GM18858 (cell line): ENCODE data around the gene MYBL2.
"Not testable (repeated sequence)": the region's sequence is repeated elsewhere in the genome, so short reads cannot be mapped to it uniquely, and the experiment has no call there.

Source experiments
- ATAC-seq: cut with Tn5 transposase; IDR thresholded peaks from one replicate; pipeline ENCODE4 v1.9.1; 2021; ENCODE audit not compliant: unreplicated experiment

MYBL2 gene

GRCh38 chr20:43666376-43667328, at the start of gene MYBL2:
Gene MYBL2, plus strand, starts transcription at chr20:43667114. Its CDS starts 170 bp downstream, at chr20:43667284.
- peak; percentile 60 for ATAC-seq

- no peak for ATAC-seq
These were observed 35.3 kb upstream of the MYBL2 start for GRCh38 chr20:43631598-43631997.

GRCh38 chr20:43636429-43636828, 30.5 kb upstream of the MYBL2 start:
- no peak for ATAC-seq

GRCh38 chr20:43642548-43642947, 24.4 kb upstream of the MYBL2 start:
- no peak for ATAC-seq

- no peak for ATAC-seq
These were observed 15.9 kb upstream of the MYBL2 start for GRCh38 chr20:43650997-43651525.

- not testable (repeated sequence) for ATAC-seq
These were observed 15.2 kb upstream of the MYBL2 start for GRCh38 chr20:43651650-43652184.

GRCh38 chr20:43653966-43654365, 12.9 kb upstream of the MYBL2 start:
- ATAC-seq = no peak

GRCh38 chr20:43655176-43655575, 11.7 kb upstream of the MYBL2 start:
- not testable (repeated sequence) for ATAC-seq

GRCh38 chr20:43655937-43656336, 11.0 kb upstream of the MYBL2 start:
- no peak for ATAC-seq

- no peak for ATAC-seq
These were observed 8.7 kb upstream of the MYBL2 start for GRCh38 chr20:43658069-43658722.

GRCh38 chr20:43658723-43659419, 8.0 kb upstream of the MYBL2 start:
- ATAC-seq = no peak

- no peak for ATAC-seq
These were observed 3.8 kb upstream of the MYBL2 start for GRCh38 chr20:43662943-43663655.

- no peak for ATAC-seq
These were observed 1.3 kb upstream of the MYBL2 start for GRCh38 chr20:43665466-43666176.

GRCh38 chr20:43667341-43668132, 623 bp downstream of the MYBL2 start:
- ATAC-seq = no peak

- no peak for ATAC-seq
These were observed 2.4 kb downstream of the MYBL2 start for GRCh38 chr20:43669332-43669731.

- no peak for ATAC-seq
These were observed 3.5 kb downstream of the MYBL2 start for GRCh38 chr20:43670423-43670822.

GRCh38 chr20:43676368-43676767, 9.5 kb downstream of the MYBL2 start:
- ATAC-seq = no peak

- no peak for ATAC-seq
These were observed 14.1 kb downstream of the MYBL2 start for GRCh38 chr20:43680981-43681380.

GRCh38 chr20:43681468-43681942, 14.6 kb downstream of the MYBL2 start:
- no peak for ATAC-seq
